SK-N-SH treated with all-trans-retinoic acid at 6 μM for 48 hours (cell line): ENCODE measurements around the gene LINGO1.

Source experiments
- ATAC-seq: fragments of 200-7000 bp; cut with Tn5 transposase; 3 replicates; pipeline ENCODE4 v1.9.1; 2020; ENCODE audit warnings: mild to moderate bottlenecking, moderate library complexity
- ARNTL ChIP-seq: fragments of 450-650 bp; formaldehyde crosslinking; IDR thresholded peaks from 2 replicates; pipeline ENCODE4 v1.5.0; 2020; ENCODE audit warnings: low read depth, mild to moderate bottlenecking, moderate library complexity, borderline replicate concordance
- BACH2 ChIP-seq: fragments of 250-450 bp; sonication (Bioruptor Pico); IDR thresholded peaks from 2 replicates; pipeline ENCODE4 v1.9.0; 2021; ENCODE audit warnings: mild to moderate bottlenecking, borderline replicate concordance
- CSDC2 ChIP-seq: fragments of 250-450 bp; sonication (Bioruptor Pico); IDR thresholded peaks from 2 replicates; pipeline ENCODE4 v1.5.0; 2020; ENCODE audit warnings: mild to moderate bottlenecking, moderate library complexity
- ISL1 ChIP-seq: fragments of 250-450 bp; sonication (Bioruptor Pico); IDR thresholded peaks from 2 replicates; pipeline ENCODE4 v2.1.2; 2022; ENCODE audit warnings: mild to moderate bottlenecking, moderate library complexity
- OSR1 ChIP-seq: fragments of 250-450 bp; sonication (Bioruptor Pico); IDR thresholded peaks from 2 replicates; pipeline ENCODE4 v1.8.0; 2022; ENCODE audit warnings: moderate library complexity, mild to moderate bottlenecking, inconsistent platforms
- PPARA ChIP-seq: fragments of 250-450 bp; sonication (Bioruptor Pico); IDR thresholded peaks from 2 replicates; pipeline ENCODE4 v1.5.0; 2020; ENCODE audit warnings: mild to moderate bottlenecking, borderline replicate concordance
- RARB ChIP-seq: fragments of 250-450 bp; sonication (Bioruptor Pico); IDR thresholded peaks from 2 replicates; pipeline ENCODE4 v1.8.0; 2021; ENCODE audit warnings: mild to moderate bottlenecking, moderate library complexity
- SNAI2 ChIP-seq: fragments of 250-450 bp; sonication (Bioruptor Pico); IDR thresholded peaks from 2 replicates; pipeline ENCODE4 v1.5.0; 2020; ENCODE audit warnings: mild to moderate bottlenecking, moderate library complexity
- TOX ChIP-seq: fragments of 250-450 bp; sonication (Bioruptor Pico); IDR thresholded peaks from 2 replicates; pipeline ENCODE4 v1.8.0; 2021; ENCODE audit warnings: mild to moderate bottlenecking, moderate library complexity, borderline replicate concordance
- ZC3H10 ChIP-seq: fragments of 250-450 bp; sonication (Bioruptor Pico); IDR thresholded peaks from 2 replicates; pipeline ENCODE4 v1.5.1; 2021; ENCODE audit warnings: mild to moderate bottlenecking, moderate library complexity
- ZFP3 ChIP-seq: fragments of 250-450 bp; sonication (Bioruptor Pico); IDR thresholded peaks from 2 replicates; pipeline ENCODE4 v1.5.0; 2020; ENCODE audit warnings: mild to moderate bottlenecking, moderate library complexity
- ZFP30 ChIP-seq: fragments of 450-650 bp; formaldehyde crosslinking; IDR thresholded peaks from 2 replicates; pipeline ENCODE4 v1.5.0; 2022; ENCODE audit warnings: mild to moderate bottlenecking, moderate library complexity
- ZNF70 ChIP-seq: fragments of 450-650 bp; formaldehyde crosslinking; IDR thresholded peaks from 2 replicates; pipeline ENCODE4 v1.5.0; 2020; ENCODE audit warnings: mild to moderate bottlenecking, moderate library complexity
- ZNF8 ChIP-seq: fragments of 450-650 bp; formaldehyde crosslinking; IDR thresholded peaks from 2 replicates; pipeline ENCODE4 v1.5.0; 2020; ENCODE audit warnings: mild to moderate bottlenecking, moderate library complexity
- TF ChIP-seq, protein P1 (sequence below): fragments of 250-450 bp; sonication (Bioruptor Pico); IDR thresholded peaks from 2 replicates; pipeline ENCODE4 v1.8.0; 2021; ENCODE audit warnings: low read depth, mild to moderate bottlenecking, moderate library complexity, borderline replicate concordance
- TF ChIP-seq, protein P2 (sequence below): fragments of 250-450 bp; sonication (Bioruptor Pico); IDR thresholded peaks from 2 replicates; pipeline ENCODE4 v1.5.1; 2021; ENCODE audit warnings: mild to moderate bottlenecking, moderate library complexity
- TF ChIP-seq, protein P3 (sequence below): fragments of 250-450 bp; sonication (Bioruptor Pico); IDR thresholded peaks from 2 replicates; pipeline ENCODE4 v1.5.1; 2020; ENCODE audit warnings: low read depth, mild to moderate bottlenecking, moderate library complexity

LINGO1 gene

DNA sequence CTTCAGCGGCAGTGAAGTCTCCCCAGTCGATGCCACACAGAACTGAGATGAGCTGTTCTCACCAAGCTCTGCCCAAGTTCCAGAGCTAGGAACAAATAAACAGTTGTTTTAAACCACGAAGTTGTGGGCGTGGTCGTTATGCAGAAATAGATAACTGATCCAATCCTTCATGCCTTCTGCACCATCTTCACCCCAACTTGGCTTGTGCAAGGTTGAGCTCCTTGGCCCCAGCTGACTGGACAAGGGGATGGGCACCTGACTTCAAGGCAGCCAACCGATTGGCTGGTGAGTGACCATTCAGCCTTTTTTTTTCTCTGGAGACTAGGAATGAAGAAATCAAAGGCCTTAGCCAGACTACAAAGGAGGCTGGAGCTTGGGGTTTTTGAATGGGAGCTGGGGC lies 23.9 kb downstream of the LINGO1 start (continued):
- TF ChIP-seq PPARA (CRISPR knock-in tag) (no peak), OSR1 (CRISPR knock-in tag) (no peak), ZFP30 (CRISPR knock-in tag) (no peak), SNAI2 (CRISPR knock-in tag) (no peak)
- TF ChIP-seq, protein P1, sequence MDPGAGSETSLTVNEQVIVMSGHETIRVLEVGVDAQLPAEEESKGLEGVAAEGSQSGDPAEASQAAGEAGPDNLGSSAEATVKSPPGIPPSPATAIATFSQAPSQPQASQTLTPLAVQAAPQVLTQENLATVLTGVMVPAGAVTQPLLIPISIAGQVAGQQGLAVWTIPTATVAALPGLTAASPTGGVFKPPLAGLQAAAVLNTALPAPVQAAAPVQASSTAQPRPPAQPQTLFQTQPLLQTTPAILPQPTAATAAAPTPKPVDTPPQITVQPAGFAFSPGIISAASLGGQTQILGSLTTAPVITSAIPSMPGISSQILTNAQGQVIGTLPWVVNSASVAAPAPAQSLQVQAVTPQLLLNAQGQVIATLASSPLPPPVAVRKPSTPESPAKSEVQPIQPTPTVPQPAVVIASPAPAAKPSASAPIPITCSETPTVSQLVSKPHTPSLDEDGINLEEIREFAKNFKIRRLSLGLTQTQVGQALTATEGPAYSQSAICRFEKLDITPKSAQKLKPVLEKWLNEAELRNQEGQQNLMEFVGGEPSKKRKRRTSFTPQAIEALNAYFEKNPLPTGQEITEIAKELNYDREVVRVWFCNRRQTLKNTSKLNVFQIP = no peak

DNA sequence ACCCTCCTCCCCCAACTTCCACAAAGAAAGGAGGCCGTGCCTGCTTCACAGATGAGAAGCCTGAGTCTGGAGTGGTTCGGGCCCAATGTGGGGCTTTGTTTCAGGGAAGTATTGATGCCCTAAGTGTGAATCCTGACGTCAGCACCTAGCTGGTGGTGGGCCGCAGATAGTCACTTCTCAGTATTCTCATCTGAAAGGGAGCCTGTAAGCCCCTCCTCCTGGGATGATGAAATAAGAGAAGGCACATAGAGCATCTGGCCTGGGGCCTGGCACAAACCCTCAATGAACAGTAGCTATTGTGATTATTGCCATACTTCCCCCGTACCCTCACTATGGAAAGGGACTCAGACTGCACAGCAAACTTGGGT lies 24.8 kb downstream of the LINGO1 start:
- TF ChIP-seq RARB (CRISPR knock-in tag) = no peak
- TF ChIP-seq ZFP3 (CRISPR knock-in tag) = no peak
- TF ChIP-seq ZNF8 = no peak
- TF ChIP-seq, protein P1 = no peak
- TF ChIP-seq CSDC2 (CRISPR knock-in tag) = no peak
- TF ChIP-seq, protein P2, sequence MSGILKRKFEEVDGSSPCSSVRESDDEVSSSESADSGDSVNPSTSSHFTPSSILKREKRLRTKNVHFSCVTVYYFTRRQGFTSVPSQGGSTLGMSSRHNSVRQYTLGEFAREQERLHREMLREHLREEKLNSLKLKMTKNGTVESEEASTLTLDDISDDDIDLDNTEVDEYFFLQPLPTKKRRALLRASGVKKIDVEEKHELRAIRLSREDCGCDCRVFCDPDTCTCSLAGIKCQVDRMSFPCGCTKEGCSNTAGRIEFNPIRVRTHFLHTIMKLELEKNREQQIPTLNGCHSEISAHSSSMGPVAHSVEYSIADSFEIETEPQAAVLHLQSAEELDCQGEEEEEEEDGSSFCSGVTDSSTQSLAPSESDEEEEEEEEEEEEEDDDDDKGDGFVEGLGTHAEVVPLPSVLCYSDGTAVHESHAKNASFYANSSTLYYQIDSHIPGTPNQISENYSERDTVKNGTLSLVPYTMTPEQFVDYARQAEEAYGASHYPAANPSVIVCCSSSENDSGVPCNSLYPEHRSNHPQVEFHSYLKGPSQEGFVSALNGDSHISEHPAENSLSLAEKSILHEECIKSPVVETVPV = no peak
- no peak for TF ChIP-seq ARNTL (CRISPR knock-in tag)
- no peak for TF ChIP-seq PPARA (CRISPR knock-in tag)
- TF ChIP-seq ZNF70 (CRISPR knock-in tag) = no peak
- TF ChIP-seq ISL1 (CRISPR knock-in tag) = no peak
- TF ChIP-seq BACH2 (CRISPR knock-in tag) = no peak
- TF ChIP-seq ZC3H10 = no peak
- TF ChIP-seq, protein P3, sequence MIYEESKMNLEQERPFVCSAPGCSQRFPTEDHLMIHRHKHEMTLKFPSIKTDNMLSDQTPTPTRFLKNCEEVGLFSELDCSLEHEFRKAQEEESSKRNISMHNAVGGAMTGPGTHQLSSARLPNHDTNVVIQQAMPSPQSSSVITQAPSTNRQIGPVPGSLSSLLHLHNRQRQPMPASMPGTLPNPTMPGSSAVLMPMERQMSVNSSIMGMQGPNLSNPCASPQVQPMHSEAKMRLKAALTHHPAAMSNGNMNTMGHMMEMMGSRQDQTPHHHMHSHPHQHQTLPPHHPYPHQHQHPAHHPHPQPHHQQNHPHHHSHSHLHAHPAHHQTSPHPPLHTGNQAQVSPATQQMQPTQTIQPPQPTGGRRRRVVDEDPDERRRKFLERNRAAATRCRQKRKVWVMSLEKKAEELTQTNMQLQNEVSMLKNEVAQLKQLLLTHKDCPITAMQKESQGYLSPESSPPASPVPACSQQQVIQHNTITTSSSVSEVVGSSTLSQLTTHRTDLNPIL (CRISPR knock-in tag) = no peak
- TF ChIP-seq TOX (CRISPR knock-in tag) = no peak
- no peak for ATAC-seq

DNA sequence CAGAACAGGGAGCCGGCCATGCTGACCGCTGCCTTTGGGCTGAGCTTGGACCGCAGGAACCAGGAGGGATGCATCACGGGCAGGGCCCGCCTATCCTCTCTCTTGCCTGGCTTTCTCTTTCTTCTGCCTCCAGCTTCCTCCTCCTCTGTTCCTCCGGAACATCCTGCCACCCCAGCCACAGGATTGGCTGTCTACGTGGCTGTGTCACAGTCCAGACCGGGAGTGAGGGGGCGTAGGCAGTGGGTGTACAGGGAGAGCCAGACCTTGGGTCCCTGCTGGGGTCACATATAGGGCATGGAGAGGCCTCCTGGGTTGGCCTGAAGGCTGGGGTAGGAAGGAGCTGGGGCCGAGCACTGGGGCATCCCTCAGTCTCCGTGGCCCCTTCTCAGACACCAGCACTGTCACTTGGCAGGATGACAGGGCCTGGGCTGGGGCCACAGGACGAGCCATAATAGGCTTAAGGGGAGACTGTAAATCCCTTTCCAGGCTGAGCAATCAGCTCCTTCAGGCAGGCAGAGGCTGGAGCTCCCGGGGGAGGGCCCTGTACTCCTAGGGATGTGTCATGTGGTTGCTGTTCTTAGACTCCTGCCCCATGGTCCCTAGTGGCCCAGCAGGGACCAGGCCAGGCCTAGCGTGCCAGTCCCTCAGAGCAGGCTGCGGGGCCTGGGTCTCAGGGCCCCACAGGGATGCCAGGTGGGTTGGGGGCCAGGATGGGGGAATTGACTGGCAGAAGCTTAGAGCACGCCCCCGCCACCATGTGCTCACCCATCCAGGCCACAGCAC lies 25.4 kb downstream of the LINGO1 start:
- TF ChIP-seq RARB (CRISPR knock-in tag) (no peak), ZNF70 (CRISPR knock-in tag) (no peak), SNAI2 (CRISPR knock-in tag) (no peak)
- TF ChIP-seq, protein P2 = no peak
- TF ChIP-seq, protein P1 = no peak

More for the DNA sequence above, 25.4 kb downstream of the LINGO1 start:
- peak; percentile 5; the same call in 1 of the 3 replicates for ATAC-seq
